HEK293T (cell line): Measurements from ENCODE around the gene ZBTB3.

Source experiments
- BHLHE40 ChIP-seq: fragments of 450-650 bp; IDR thresholded peaks from 2 replicates; pipeline ENCODE4 v1.6.1; 2016; ENCODE audit warnings: mild to moderate bottlenecking, moderate library complexity, borderline replicate concordance
- FOXA1 ChIP-seq: fragments of 450-650 bp; IDR thresholded peaks from 2 replicates; pipeline ENCODE4 v1.6.1; 2016; ENCODE audit warnings: mild to moderate bottlenecking
- FOXM1 ChIP-seq: fragments of 450-650 bp; IDR thresholded peaks from 2 replicates; pipeline ENCODE4 v1.6.1; 2017; ENCODE audit warnings: mild to moderate bottlenecking, borderline replicate concordance
- L3MBTL2 ChIP-seq: fragments of 450-650 bp; conservative IDR thresholded peaks from 2 replicates; pipeline ENCODE4 v1.6.1; 2016; ENCODE audit warnings: mild to moderate bottlenecking
- SP1 ChIP-seq: fragments of 450-650 bp; IDR thresholded peaks from 2 replicates; pipeline ENCODE4 v1.6.1; 2017
- SUZ12 ChIP-seq: fragments of 450-650 bp; IDR thresholded peaks from 2 replicates; pipeline ENCODE4 v1.6.1; 2016; ENCODE audit warnings: mild to moderate bottlenecking
- ZNF384 ChIP-seq: fragments of 450-650 bp; IDR thresholded peaks from 2 replicates; pipeline ENCODE4 v1.6.1; 2016

DNA sequence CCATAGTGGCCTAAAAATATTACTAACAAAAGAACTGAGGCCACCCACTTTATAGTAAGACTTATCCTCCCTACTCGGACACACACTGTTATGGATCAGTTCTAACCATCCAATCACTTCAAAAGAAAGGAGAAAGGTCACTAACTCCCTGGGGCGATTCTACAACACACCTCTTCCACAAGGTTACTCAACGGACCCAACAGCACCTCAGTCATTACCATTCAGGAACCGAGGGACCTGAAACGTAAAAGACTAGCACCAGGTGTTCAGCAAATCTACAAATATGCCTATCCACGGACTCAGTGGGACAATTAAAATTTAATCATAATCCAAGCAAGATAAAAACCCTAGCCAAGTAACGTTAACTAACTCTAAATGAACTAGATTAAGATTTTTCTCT lies 28.3 kb downstream of the ZBTB3 start:
- no peak for TF ChIP-seq FOXM1
- TF ChIP-seq L3MBTL2 = no peak
- no peak for TF ChIP-seq SUZ12
- TF ChIP-seq BHLHE40 = no peak
- no peak for TF ChIP-seq ZNF384
- no peak for TF ChIP-seq FOXA1
- TF ChIP-seq SP1 = no peak
